Measurements from ENCODE around the gene MAML1. TPM values are rescaled to one million over a fixed set of nuclear protein-coding genes. Genes with fewer than 3 reads are reported as not detected.

Gene MAML1
- polyA plus RNA-seq, 3 donors from 2014 or later = 0.59 to 8.5 (median 1.5) TPM

GRCh38 chr5:179746872-179747271 lies 14.2 kb downstream of the MAML1 start:
- H3K4me3 Mint-ChIP-seq = peak overlapping the region in 1 of 5 donors; percentile 1
- H3K36me3 Mint-ChIP-seq = peaks cover 0 to 4% (median 3%) of the 10 kb centered on the region in 3 donors
- H3K9me3 Mint-ChIP-seq = no peaks in the 10 kb centered on the region
- peaks cover 0 to 2% (median 2%) of the 10 kb centered on the region in 3 donors for H3K27me3 Mint-ChIP-seq (ENCODE audit: low read depth in 3 of 3)
- peak overlapping the region in 4 of 6 donors; percentile 46 to 83 (median 56) for H3K27ac Mint-ChIP-seq
- no peak for DNase-seq
- peaks cover 26 to 39% of the 10 kb centered on the region in 2 donors for H3K4me1 Mint-ChIP-seq

DNA sequence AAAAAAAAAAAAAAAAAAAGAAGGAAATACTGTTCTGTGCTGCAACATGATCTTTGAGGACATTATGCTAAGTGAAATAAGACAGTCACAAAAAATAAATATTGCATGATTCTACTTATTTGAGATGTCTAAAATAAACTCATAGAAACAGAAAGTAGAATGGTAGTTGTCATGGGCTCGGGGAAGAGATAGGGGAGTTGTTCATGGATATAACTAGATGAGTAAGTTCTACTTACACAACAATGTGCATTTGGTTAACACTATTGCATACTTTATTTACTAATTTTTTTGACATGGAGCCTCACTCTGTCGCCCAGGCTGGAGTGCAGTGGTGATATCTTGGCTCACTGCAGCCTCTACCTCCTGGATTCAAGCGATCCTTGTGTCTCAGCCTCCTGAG lies 15.2 kb downstream of the MAML1 start:
- DNase-seq = no peak
- H3K27me3 Mint-ChIP-seq (ENCODE audit: low read depth in 3 of 3) = peaks cover 0 to 2% (median 2%) of the 10 kb centered on the region in 3 donors
- H3K36me3 Mint-ChIP-seq = peaks cover 0 to 4% (median 3%) of the 10 kb centered on the region in 3 donors
- H3K9me3 Mint-ChIP-seq = no peaks in the 10 kb centered on the region
- peaks cover 26 to 42% of the 10 kb centered on the region in 2 donors for H3K4me1 Mint-ChIP-seq
- peak overlapping the region in 3 of 6 donors; percentile 16 to 61 (median 37) for H3K27ac Mint-ChIP-seq
- peak overlapping the region in 1 of 5 donors; percentile 14 for H3K4me3 Mint-ChIP-seq

DNA sequence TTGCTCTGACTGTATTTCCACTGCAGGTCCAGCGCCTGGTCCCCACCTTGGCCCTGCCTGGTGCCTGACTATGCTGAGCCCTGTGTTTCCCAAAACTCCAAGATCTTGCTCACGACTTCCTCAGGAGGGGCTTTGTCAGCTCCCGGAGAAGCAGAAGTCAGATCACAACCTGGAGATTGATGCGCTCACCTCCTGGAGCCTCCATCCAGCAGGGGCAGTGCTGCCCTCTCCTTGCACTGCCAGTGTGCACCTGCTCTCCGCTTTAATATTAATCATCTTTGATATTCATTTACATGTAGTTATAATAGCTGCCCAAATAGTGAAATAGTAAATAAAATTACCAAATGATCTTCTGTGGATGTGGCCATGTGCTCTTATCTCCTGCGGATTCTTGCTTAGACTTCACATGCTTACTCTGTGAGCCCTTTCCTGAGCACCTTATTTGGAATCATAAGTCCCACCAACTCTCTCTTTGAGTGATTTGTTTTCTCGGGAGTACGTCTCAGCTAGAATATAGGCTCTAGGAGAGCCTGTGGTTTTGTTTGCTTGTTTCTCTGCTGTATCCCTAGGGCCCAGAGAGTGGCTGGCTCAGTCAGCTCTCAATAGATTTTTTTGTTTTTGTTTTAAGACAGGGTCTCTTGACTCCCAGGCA lies 17.4 kb downstream of the MAML1 start:
- Mint-ChIP-seq H3K27ac (peak overlapping the region in 4 of 6 donors; percentile 14 to 46 (median 22)), H3K36me3 (peaks cover 0 to 8% (median 3%) of the 10 kb centered on the region in 3 donors), H3K27me3 (ENCODE audit: low read depth in 3 of 3) (peaks cover 0 to 6% (median 2%) of the 10 kb centered on the region in 3 donors), H3K4me3 (no peak overlapping the region), H3K9me3 (no peaks in the 10 kb centered on the region), H3K4me1 (peaks cover 43 to 61% of the 10 kb centered on the region in 2 donors)
- no peak for DNase-seq

- Mint-ChIP-seq H3K4me1 (peaks cover 39 to 64% of the 10 kb centered on the region in 2 donors), H3K36me3 (peaks cover 0 to 4% (median 0%) of the 10 kb centered on the region in 3 donors), H3K27ac (peak overlapping the region in 2 of 6 donors; percentile 34), H3K4me3 (peak overlapping the region in 1 of 5 donors; percentile 1), H3K9me3 (no peaks in the 10 kb centered on the region), H3K27me3 (ENCODE audit: low read depth in 3 of 3) (peaks cover 0 to 6% (median 2%) of the 10 kb centered on the region in 3 donors)
- DNase-seq = no peak
These were observed 21.3 kb downstream of the MAML1 start for GRCh38 chr5:179753971-179754370.

GRCh38 chr5:179755022-179755421 lies 22.4 kb downstream of the MAML1 start:
- H3K4me1 Mint-ChIP-seq = peaks cover 44 to 65% of the 10 kb centered on the region in 2 donors
- H3K27me3 Mint-ChIP-seq (ENCODE audit: low read depth in 3 of 3) = peaks cover 0 to 4% (median 2%) of the 10 kb centered on the region in 3 donors
- peak overlapping the region in 2 of 5 donors; percentile 21 to 26 for H3K4me3 Mint-ChIP-seq
- H3K27ac Mint-ChIP-seq = peak overlapping the region; percentile 5 to 82 (median 38)
- H3K9me3 Mint-ChIP-seq = no peaks in the 10 kb centered on the region
- DNase-seq = no peak
- H3K36me3 Mint-ChIP-seq = peaks cover 0 to 4% (median 0%) of the 10 kb centered on the region in 3 donors

DNA sequence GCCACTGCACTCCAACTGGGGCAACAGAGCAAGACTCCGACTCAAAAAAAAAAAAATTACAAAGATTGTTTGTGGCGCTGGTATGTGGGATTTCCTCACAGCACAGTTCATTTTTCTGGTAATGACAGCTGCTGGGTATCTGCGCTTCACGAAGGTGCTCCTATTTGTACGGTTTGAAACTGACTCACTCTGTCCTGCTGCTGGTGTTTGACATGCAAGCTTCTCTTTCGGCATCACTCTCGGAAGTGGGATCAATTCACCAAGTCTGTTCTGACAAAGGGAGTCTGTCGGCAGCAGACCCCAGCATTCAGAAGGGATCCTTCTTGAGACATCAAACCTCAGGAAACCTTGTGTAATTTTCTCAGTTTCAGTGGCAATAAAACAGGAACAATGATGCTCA lies 26.3 kb downstream of the MAML1 start:
- Mint-ChIP-seq H3K4me3 (no peak overlapping the region), H3K4me1 (peaks cover 64 to 82% of the 10 kb centered on the region in 2 donors), H3K9me3 (no peaks in the 10 kb centered on the region), H3K27ac (peak overlapping the region in 2 of 6 donors; percentile 47 to 65), H3K36me3 (no peaks in the 10 kb centered on the region), H3K27me3 (ENCODE audit: low read depth in 3 of 3) (peaks cover 0 to 3% (median 2%) of the 10 kb centered on the region in 3 donors)
- DNase-seq = no peak

DNA sequence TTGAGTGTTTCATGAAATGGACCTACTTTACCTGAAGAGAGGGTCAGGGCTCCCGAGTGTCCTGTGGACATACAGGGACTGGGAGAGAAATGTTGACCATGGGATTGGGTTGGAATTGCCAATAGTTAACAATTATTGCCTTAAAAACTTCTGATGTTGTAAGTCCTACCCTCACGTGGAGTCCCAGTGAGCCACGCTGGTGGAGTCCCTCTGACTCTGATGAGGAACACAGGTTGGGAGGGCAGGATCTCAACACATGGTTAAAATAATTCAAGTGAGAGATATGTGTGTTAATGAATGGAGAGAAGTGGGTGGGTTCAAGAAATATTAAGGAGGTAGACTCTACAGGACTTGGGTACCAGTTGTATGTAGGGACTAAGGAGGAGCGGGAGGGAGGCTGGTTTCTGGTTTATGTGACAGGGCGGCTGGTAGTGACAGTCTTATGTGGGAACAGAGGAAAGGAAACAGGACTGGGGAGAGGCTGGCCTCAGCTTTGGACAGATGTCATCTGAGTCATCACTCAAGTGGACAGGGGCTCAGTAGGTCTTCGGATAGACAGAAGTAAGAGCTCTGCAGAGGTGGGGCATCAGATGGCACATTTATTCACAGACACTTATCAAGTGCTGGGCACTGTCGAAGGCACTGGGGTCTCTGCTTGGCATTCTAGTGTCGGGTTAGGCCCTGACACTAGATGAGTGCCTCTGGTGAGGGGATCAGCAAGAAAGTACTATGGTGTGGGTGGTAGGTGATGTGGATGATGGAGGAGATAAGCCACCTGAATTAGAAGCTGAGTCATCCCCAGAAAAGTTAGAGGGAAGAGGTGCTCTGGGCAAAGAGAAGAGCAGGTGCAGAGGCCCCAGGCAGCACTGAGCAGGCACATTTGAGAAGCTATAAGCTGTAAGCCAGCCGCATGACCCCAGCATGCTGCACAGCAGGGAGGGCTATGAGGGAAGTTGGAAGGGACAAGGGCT lies 27.2 kb downstream of the MAML1 start:
- Mint-ChIP-seq H3K4me3 (no peak overlapping the region), H3K36me3 (no peaks in the 10 kb centered on the region), H3K9me3 (no peaks in the 10 kb centered on the region), H3K27me3 (ENCODE audit: low read depth in 3 of 3) (peaks cover 0 to 3% (median 2%) of the 10 kb centered on the region in 3 donors), H3K27ac (peak overlapping the region; percentile 26 to 59 (median 50)), H3K4me1 (peaks cover 57 to 76% of the 10 kb centered on the region in 2 donors)
- no peak for DNase-seq

DNA sequence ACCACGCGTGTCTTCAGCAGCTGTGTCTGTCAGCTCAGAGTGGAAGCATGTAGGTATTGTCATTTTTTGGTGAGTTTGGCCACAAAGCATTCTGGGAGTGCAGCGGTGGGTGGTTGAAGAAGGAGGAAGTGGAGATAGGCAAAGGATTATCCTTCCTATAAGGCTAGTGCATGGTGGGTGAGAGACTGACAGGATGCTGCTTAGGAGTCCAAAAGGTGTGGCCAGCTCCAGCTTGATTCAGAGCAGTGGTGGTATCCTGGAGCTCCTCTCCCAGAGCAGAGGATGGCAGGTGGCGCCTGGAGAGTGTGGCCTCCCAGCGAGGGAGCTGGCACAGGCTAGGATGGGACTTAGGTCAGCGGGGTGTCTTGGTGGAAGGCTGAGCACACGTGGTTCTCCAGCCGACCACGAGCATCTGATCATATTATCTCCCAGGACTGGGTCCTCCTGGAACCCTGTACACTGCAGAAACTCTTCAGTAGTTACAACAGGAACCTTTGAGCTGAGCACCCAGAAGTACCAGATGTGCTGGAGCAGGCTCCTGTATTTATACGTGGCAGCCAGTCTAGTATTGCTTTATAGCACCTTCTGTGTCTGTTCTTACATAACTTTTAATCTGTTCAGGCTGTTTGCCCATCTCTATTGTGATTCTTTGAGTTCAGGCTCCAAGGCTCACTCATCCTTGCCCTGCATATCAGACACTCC lies 29.6 kb downstream of the MAML1 start:
- Mint-ChIP-seq H3K36me3 (no peaks in the 10 kb centered on the region), H3K4me1 (peaks cover 57 to 69% of the 10 kb centered on the region in 2 donors), H3K27ac (peak overlapping the region in 5 of 6 donors; percentile 22 to 86 (median 46)), H3K27me3 (ENCODE audit: low read depth in 3 of 3) (peaks cover 0 to 3% (median 2%) of the 10 kb centered on the region in 3 donors), H3K9me3 (no peaks in the 10 kb centered on the region), H3K4me3 (peak overlapping the region in 1 of 5 donors; percentile 13)
- peak in 1 of 3 donors; percentile 8 for DNase-seq

GRCh38 chr5:179762781-179763176 lies 30.2 kb downstream of the MAML1 start:
- Mint-ChIP-seq H3K9me3 (no peaks in the 10 kb centered on the region), H3K4me1 (peaks cover 56 to 69% of the 10 kb centered on the region in 2 donors), H3K27me3 (ENCODE audit: low read depth in 3 of 3) (peaks cover 0 to 3% (median 2%) of the 10 kb centered on the region in 3 donors), H3K27ac (peak overlapping the region in 4 of 6 donors; percentile 27 to 86 (median 58)), H3K4me3 (no peak overlapping the region), H3K36me3 (peaks cover 0 to 3% (median 2%) of the 10 kb centered on the region in 3 donors)
- DNase-seq = no peak

- H3K27me3 Mint-ChIP-seq (ENCODE audit: low read depth in 3 of 3) = peaks cover 0 to 3% (median 2%) of the 10 kb centered on the region in 3 donors
- H3K27ac Mint-ChIP-seq = peak overlapping the region in 1 of 6 donors; percentile 46
- H3K4me1 Mint-ChIP-seq = peaks cover 56 to 70% of the 10 kb centered on the region in 2 donors
- H3K9me3 Mint-ChIP-seq = no peaks in the 10 kb centered on the region
- peaks cover 0 to 6% (median 3%) of the 10 kb centered on the region in 3 donors for H3K36me3 Mint-ChIP-seq
- no peak overlapping the region for H3K4me3 Mint-ChIP-seq
- peak; percentile 40 to 57 (median 47) for DNase-seq
These were observed 30.8 kb downstream of the MAML1 start for GRCh38 chr5:179763215-179763945.

GRCh38 chr5:179764056-179764455 lies 31.4 kb downstream of the MAML1 start:
- Mint-ChIP-seq H3K36me3 (peaks cover 0 to 6% (median 3%) of the 10 kb centered on the region in 3 donors), H3K27ac (no peak overlapping the region), H3K4me1 (peaks cover 53 to 68% of the 10 kb centered on the region in 2 donors), H3K9me3 (no peaks in the 10 kb centered on the region), H3K27me3 (ENCODE audit: low read depth in 3 of 3) (peaks cover 0 to 3% (median 2%) of the 10 kb centered on the region in 3 donors), H3K4me3 (no peak overlapping the region)
- no peak for DNase-seq

DNA sequence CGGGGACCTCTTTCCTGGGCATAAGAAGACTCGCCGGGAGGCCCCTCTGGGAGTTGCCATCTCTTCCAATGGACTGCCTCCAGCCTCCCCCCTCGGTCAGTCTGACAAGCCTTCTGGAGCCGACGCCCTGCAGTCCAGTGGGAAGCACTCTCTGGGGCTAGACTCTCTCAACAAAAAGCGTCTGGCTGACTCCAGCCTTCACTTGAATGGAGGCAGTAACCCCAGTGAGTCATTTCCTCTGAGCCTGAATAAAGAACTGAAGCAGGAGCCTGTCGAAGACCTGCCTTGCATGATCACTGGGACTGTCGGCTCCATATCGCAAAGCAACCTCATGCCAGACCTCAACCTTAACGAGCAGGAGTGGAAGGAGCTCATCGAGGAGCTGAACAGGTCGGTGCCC lies 32.8 kb downstream of the MAML1 start:
- Mint-ChIP-seq H3K36me3 (peaks cover 3 to 11% (median 3%) of the 10 kb centered on the region in 3 donors), H3K4me3 (no peak overlapping the region), H3K27me3 (ENCODE audit: low read depth in 3 of 3) (peaks cover 0 to 2% (median 2%) of the 10 kb centered on the region in 3 donors), H3K9me3 (no peaks in the 10 kb centered on the region), H3K27ac (peak overlapping the region in 1 of 6 donors; percentile 28), H3K4me1 (peaks cover 40 to 55% of the 10 kb centered on the region in 2 donors)
- DNase-seq = no peak
